HEK293 (cell line): ENCODE results near the gene ACMSD.

Experiments
- FEZF1 ChIP-seq: fragments of 450-650 bp; formaldehyde crosslinking; IDR thresholded peaks from 2 replicates; pipeline ENCODE4 v1.5.1; 2016; ENCODE audit warnings: missing biosample characterization, missing genetic modification characterization
- GLIS1 ChIP-seq: fragments of 450-650 bp; formaldehyde crosslinking; IDR thresholded peaks from 2 replicates; pipeline ENCODE4 v1.5.1; 2016; ENCODE audit warnings: missing biosample characterization, missing genetic modification characterization
- GLIS2 ChIP-seq: fragments of 450-650 bp; formaldehyde crosslinking; IDR thresholded peaks from 2 replicates; pipeline ENCODE4 v1.5.1; 2016; ENCODE audit warnings: missing biosample characterization, missing genetic modification characterization
- KLF1 ChIP-seq: fragments of 450-650 bp; formaldehyde crosslinking; IDR thresholded peaks from 2 replicates; pipeline ENCODE4 v1.5.1; 2016; ENCODE audit warnings: missing biosample characterization, missing genetic modification characterization
- KLF10 ChIP-seq: fragments of 450-650 bp; IDR thresholded peaks from 2 replicates; pipeline ENCODE4 v1.5.1; 2018; ENCODE audit warnings: missing biosample characterization, mild to moderate bottlenecking, missing genetic modification characterization
- KLF8 ChIP-seq: fragments of 450-650 bp; formaldehyde crosslinking; IDR thresholded peaks from 2 replicates; pipeline ENCODE4 v1.5.1; 2016; ENCODE audit warnings: missing biosample characterization, missing genetic modification characterization
- PRDM1 ChIP-seq: fragments of 450-650 bp; formaldehyde crosslinking; IDR thresholded peaks from 2 replicates; pipeline ENCODE4; 2016; ENCODE audit warnings: missing biosample characterization, missing genetic modification characterization
- SCRT1 ChIP-seq: fragments of 450-650 bp; formaldehyde crosslinking; IDR thresholded peaks from 2 replicates; pipeline ENCODE4 v1.5.1; 2016; ENCODE audit warnings: missing biosample characterization, missing genetic modification characterization, borderline replicate concordance
- SCRT2 ChIP-seq: fragments of 450-650 bp; formaldehyde crosslinking; IDR thresholded peaks from 2 replicates; pipeline ENCODE4 v1.5.1; 2016; ENCODE audit warnings: missing biosample characterization, missing genetic modification characterization
- SP2 ChIP-seq: fragments of 450-650 bp; formaldehyde crosslinking; IDR thresholded peaks from 2 replicates; pipeline ENCODE4 v1.5.1; 2016; ENCODE audit warnings: missing biosample characterization, missing genetic modification characterization
- SP3 ChIP-seq: fragments of 450-650 bp; formaldehyde crosslinking; IDR thresholded peaks from 2 replicates; pipeline ENCODE4 v1.5.1; 2016; ENCODE audit warnings: missing biosample characterization, missing genetic modification characterization
- YY1 ChIP-seq: fragments of 450-650 bp; formaldehyde crosslinking; IDR thresholded peaks from 2 replicates; pipeline ENCODE4 v1.5.1; 2018; ENCODE audit warnings: missing biosample characterization, missing genetic modification characterization
- ZBTB20 ChIP-seq: fragments of 450-650 bp; formaldehyde crosslinking; IDR thresholded peaks from 2 replicates; pipeline ENCODE4 v1.5.1; 2016; ENCODE audit warnings: missing biosample characterization, missing genetic modification characterization
- ZBTB21 ChIP-seq: fragments of 450-650 bp; formaldehyde crosslinking; IDR thresholded peaks from 2 replicates; pipeline ENCODE4 v1.5.1; 2017; ENCODE audit warnings: missing biosample characterization, missing genetic modification characterization
- ZBTB7A ChIP-seq: fragments of 450-650 bp; formaldehyde crosslinking; IDR thresholded peaks from 2 replicates; pipeline ENCODE4 v1.5.1; 2016; ENCODE audit warnings: low read depth, missing biosample characterization, missing genetic modification characterization
- ZNF121 ChIP-seq: fragments of 450-650 bp; formaldehyde crosslinking; IDR thresholded peaks from 2 replicates; pipeline ENCODE4 v1.5.1; 2016; ENCODE audit warnings: missing biosample characterization, missing genetic modification characterization
- ZNF19 ChIP-seq: fragments of 450-650 bp; formaldehyde crosslinking; IDR thresholded peaks from 2 replicates; pipeline ENCODE4; 2016; ENCODE audit warnings: missing biosample characterization, missing genetic modification characterization, low read depth
- ZNF2 ChIP-seq: fragments of 450-650 bp; formaldehyde crosslinking; IDR thresholded peaks from 2 replicates; pipeline ENCODE4 v1.5.1; 2016; ENCODE audit warnings: missing biosample characterization, missing genetic modification characterization
- ZNF223 ChIP-seq: fragments of 450-650 bp; formaldehyde crosslinking; IDR thresholded peaks from 2 replicates; pipeline ENCODE4 v1.5.1; 2016; ENCODE audit warnings: missing biosample characterization, missing genetic modification characterization
- ZNF335 ChIP-seq: fragments of 450-650 bp; formaldehyde crosslinking; conservative IDR thresholded peaks from 2 replicates; pipeline ENCODE4 v1.5.1; 2016; ENCODE audit warnings: missing biosample characterization, missing genetic modification characterization
- ZNF433 ChIP-seq: fragments of 450-650 bp; formaldehyde crosslinking; IDR thresholded peaks from 2 replicates; pipeline ENCODE4 v1.5.1; 2016; ENCODE audit warnings: missing biosample characterization, missing genetic modification characterization, low read depth
- ZNF501 ChIP-seq: fragments of 450-650 bp; formaldehyde crosslinking; IDR thresholded peaks from 2 replicates; pipeline ENCODE4 v1.5.1; 2016; ENCODE audit warnings: missing biosample characterization, missing genetic modification characterization
- ZNF555 ChIP-seq: fragments of 450-650 bp; formaldehyde crosslinking; conservative IDR thresholded peaks from 2 replicates; pipeline ENCODE4 v1.5.1; 2017; ENCODE audit warnings: missing biosample characterization, mild to moderate bottlenecking, missing genetic modification characterization, inconsistent platforms
- ZNF596 ChIP-seq: fragments of 450-650 bp; IDR thresholded peaks from 2 replicates; pipeline ENCODE4 v1.5.0; 2018; ENCODE audit warnings: missing biosample characterization, mild to moderate bottlenecking, missing genetic modification characterization, moderate library complexity
- ZNF629 ChIP-seq: fragments of 450-650 bp; formaldehyde crosslinking; IDR thresholded peaks from 2 replicates; pipeline ENCODE4 v1.5.1; 2017; ENCODE audit warnings: missing biosample characterization, missing genetic modification characterization
- ZNF660 ChIP-seq: fragments of 450-650 bp; IDR thresholded peaks from 2 replicates; pipeline ENCODE4 v1.5.1; 2018; ENCODE audit warnings: missing biosample characterization, mild to moderate bottlenecking, missing genetic modification characterization
- ZNF843 ChIP-seq: fragments of 450-650 bp; formaldehyde crosslinking; IDR thresholded peaks from 2 replicates; pipeline ENCODE4 v1.5.1; 2016; ENCODE audit warnings: missing biosample characterization, missing genetic modification characterization
- ZSCAN16 ChIP-seq: fragments of 450-650 bp; formaldehyde crosslinking; IDR thresholded peaks from 2 replicates; pipeline ENCODE4 v1.5.1; 2016; ENCODE audit warnings: missing biosample characterization, missing genetic modification characterization
- ZXDB ChIP-seq: fragments of 450-650 bp; formaldehyde crosslinking; IDR thresholded peaks from 2 replicates; pipeline ENCODE4 v1.5.1; 2016; ENCODE audit warnings: missing biosample characterization, missing genetic modification characterization
- TF ChIP-seq, protein P1 (sequence below): fragments of 450-650 bp; formaldehyde crosslinking; IDR thresholded peaks from 2 replicates; pipeline ENCODE4 v1.5.1; 2017; ENCODE audit warnings: missing biosample characterization, mild to moderate bottlenecking, missing genetic modification characterization, moderate library complexity
- TF ChIP-seq, protein P2 (sequence below): fragments of 450-650 bp; formaldehyde crosslinking; IDR thresholded peaks from 2 replicates; pipeline ENCODE4 v1.5.0; 2017; ENCODE audit warnings: missing biosample characterization, missing genetic modification characterization, borderline replicate concordance
- TF ChIP-seq, protein P3 (sequence below): fragments of 450-650 bp; formaldehyde crosslinking; IDR thresholded peaks from 2 replicates; pipeline ENCODE4 v1.5.1; 2016; ENCODE audit warnings: missing biosample characterization, missing genetic modification characterization
- TF ChIP-seq, protein P4 (sequence below): fragments of 450-650 bp; formaldehyde crosslinking; IDR thresholded peaks from 2 replicates; pipeline ENCODE4 v1.5.1; 2016; ENCODE audit warnings: missing biosample characterization, missing genetic modification characterization

The ACMSD gene

DNA sequence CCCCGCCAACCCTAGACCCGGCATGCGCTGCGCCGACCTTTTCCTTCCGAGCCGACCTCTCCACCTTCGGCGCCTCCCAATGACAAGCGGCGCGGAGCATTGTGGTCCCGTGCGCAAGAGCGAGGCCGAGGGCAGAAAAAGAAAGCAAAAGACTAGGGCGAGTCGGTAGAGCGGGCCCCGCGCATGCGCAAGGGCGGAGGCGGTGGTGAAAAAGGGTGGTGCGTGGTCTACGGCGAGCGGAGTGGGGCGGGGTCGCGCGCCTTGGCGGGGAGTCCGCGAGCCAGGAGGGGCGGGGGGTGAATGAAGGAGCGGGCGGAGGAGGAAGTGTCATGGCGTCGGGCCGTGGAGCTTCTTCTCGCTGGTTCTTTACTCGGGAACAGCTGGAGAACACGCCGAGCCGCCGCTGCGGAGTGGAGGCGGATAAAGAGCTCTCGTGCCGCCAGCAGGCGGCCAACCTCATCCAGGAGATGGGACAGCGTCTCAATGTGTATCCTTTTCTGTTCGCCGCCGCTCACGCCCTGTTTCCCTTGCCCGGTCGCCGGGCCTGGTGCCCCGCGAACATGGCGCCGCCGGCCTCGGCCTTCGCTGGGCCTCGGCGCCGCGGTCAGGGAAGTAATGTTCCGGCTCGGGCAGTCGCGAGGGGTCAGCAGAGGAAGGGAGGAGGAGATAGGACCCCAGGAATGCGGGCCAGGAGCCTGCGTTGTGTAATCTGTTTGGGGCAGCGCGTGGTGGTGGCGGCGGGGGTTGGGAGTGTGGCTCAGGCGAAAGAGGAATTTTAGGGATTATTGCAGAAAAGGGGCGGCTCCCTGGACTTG is 80.3 kb downstream of the ACMSD start, which contains the start of gene CCNT2 (continued):
- TF ChIP-seq, protein P1, sequence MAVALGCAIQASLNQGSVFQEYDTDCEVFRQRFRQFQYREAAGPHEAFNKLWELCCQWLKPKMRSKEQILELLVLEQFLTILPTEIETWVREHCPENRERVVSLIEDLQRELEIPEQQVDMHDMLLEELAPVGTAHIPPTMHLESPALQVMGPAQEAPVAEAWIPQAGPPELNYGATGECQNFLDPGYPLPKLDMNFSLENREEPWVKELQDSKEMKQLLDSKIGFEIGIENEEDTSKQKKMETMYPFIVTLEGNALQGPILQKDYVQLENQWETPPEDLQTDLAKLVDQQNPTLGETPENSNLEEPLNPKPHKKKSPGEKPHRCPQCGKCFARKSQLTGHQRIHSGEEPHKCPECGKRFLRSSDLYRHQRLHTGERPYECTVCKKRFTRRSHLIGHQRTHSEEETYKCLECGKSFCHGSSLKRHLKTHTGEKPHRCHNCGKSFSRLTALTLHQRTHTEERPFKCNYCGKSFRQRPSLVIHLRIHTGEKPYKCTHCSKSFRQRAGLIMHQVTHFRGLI (tag by site-specific recombination), result no peak
- TF ChIP-seq ZNF2 (tag by site-specific recombination) (peak; percentile 38; the same call in 1 of the 2 replicates), ZNF223 (tag by site-specific recombination) (no peak), ZSCAN16 (tag by site-specific recombination) (no peak), ZNF19 (tag by site-specific recombination) (no peak), ZNF629 (tag by site-specific recombination) (peak; percentile 26; the same call in 1 of the 2 replicates), ZNF501 (tag by site-specific recombination) (peak; percentile 81; the same call in 1 of the 2 replicates), ZNF433 (tag by site-specific recombination) (no peak), GLIS1 (peak; percentile 67), ZBTB21 (no peak), SCRT1 (tag by site-specific recombination) (no peak), ZBTB7A (tag by site-specific recombination) (no peak), ZNF555 (no peak), PRDM1 (no peak), SP3 (tag by site-specific recombination) (peak; percentile 93), SP2 (tag by site-specific recombination) (peak; percentile 76), SCRT2 (tag by site-specific recombination) (no peak), KLF10 (tag by site-specific recombination) (peak; percentile 52; the same call in 1 of the 2 replicates), ZNF843 (tag by site-specific recombination) (peak; percentile 51; the same call in 1 of the 2 replicates), ZNF335 (tag by site-specific recombination) (peak; percentile 83), ZNF596 (tag by site-specific recombination) (0 out of 2 replicates have a peak, but pooled peaks have one; percentile 8), ZNF121 (tag by site-specific recombination) (0 out of 2 replicates have a peak, but pooled peaks have one; percentile 36), ZXDB (peak; percentile 54; the same call in 1 of the 2 replicates), KLF1 (tag by site-specific recombination) (peak; percentile 78), KLF8 (peak; percentile 98), ZBTB20 (no peak; the same call in 1 of the 2 replicates), YY1 (tag by site-specific recombination) (peak; percentile 92), GLIS2 (tag by site-specific recombination) (peak; percentile 79), FEZF1 (tag by site-specific recombination) (no peak), ZNF660 (tag by site-specific recombination) (no peak)
- TF ChIP-seq, protein P2, sequence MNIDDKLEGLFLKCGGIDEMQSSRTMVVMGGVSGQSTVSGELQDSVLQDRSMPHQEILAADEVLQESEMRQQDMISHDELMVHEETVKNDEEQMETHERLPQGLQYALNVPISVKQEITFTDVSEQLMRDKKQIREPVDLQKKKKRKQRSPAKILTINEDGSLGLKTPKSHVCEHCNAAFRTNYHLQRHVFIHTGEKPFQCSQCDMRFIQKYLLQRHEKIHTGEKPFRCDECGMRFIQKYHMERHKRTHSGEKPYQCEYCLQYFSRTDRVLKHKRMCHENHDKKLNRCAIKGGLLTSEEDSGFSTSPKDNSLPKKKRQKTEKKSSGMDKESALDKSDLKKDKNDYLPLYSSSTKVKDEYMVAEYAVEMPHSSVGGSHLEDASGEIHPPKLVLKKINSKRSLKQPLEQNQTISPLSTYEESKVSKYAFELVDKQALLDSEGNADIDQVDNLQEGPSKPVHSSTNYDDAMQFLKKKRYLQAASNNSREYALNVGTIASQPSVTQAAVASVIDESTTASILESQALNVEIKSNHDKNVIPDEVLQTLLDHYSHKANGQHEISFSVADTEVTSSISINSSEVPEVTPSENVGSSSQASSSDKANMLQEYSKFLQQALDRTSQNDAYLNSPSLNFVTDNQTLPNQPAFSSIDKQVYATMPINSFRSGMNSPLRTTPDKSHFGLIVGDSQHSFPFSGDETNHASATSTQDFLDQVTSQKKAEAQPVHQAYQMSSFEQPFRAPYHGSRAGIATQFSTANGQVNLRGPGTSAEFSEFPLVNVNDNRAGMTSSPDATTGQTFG (tag by site-specific recombination), result no peak
- TF ChIP-seq, protein P3, sequence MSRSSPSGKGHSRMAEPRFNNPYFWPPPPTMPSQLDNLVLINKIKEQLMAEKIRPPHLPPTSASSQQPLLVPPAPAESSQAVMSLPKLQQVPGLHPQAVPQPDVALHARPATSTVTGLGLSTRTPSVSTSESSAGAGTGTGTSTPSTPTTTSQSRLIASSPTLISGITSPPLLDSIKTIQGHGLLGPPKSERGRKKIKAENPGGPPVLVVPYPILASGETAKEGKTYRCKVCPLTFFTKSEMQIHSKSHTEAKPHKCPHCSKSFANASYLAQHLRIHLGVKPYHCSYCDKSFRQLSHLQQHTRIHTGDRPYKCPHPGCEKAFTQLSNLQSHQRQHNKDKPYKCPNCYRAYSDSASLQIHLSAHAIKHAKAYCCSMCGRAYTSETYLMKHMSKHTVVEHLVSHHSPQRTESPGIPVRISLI, result peak; percentile 57
- TF ChIP-seq, protein P4, sequence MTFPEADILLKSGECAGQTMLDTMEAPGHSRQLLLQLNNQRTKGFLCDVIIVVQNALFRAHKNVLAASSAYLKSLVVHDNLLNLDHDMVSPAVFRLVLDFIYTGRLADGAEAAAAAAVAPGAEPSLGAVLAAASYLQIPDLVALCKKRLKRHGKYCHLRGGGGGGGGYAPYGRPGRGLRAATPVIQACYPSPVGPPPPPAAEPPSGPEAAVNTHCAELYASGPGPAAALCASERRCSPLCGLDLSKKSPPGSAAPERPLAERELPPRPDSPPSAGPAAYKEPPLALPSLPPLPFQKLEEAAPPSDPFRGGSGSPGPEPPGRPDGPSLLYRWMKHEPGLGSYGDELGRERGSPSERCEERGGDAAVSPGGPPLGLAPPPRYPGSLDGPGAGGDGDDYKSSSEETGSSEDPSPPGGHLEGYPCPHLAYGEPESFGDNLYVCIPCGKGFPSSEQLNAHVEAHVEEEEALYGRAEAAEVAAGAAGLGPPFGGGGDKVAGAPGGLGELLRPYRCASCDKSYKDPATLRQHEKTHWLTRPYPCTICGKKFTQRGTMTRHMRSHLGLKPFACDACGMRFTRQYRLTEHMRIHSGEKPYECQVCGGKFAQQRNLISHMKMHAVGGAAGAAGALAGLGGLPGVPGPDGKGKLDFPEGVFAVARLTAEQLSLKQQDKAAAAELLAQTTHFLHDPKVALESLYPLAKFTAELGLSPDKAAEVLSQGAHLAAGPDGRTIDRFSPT (tag by site-specific recombination), result no peak
